ENCODE measurements around the gene ZNF831.

ZNF831 gene

DNA sequence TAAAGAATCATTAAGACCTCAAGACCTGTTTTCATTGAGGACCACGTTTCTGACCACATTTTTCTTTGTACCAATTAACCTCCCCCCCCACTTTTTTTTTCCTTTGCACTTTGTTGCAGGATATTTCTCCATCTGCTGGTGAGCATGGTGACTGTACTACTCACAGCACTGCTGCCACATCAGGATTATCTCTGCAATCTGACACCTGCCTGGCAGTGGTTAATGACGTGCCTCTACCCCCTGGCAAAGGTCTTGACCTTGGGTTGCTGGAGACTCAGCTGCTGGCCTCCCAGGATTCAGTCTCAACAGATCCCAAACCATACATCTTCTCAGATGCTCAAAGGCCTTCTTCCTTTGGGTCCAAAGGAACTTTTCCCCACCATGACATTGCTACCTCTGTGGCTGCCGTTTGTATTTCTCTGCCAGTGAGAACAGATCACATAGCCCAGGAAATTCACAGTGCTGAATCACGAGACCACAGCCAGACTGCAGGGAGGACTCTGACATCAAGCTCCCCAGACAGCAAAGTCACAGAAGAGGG, 90.2 kb downstream of the ZNF831 start:
- DNase-seq: peak; percentile 82

DNA sequence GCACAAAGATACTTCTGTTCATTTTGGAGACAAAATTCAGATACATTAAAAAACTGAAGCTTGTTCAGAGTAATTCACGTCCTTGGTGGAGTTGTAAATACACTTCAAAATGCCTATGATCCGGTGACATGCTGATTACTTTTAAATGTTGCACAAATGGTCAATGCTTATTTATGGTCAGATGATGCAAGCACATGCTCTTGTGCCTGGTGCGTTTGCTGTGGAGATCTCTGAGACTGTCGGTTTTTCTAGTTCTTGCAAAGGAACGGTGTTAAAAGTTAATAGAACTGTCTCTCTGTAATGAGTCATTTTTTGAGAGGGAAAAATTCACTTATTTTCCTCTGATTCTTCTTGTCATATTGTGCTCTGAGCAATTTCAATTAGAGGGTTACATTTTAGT, 91.6 kb downstream of the ZNF831 start:
- DNase-seq: no peak

DNA sequence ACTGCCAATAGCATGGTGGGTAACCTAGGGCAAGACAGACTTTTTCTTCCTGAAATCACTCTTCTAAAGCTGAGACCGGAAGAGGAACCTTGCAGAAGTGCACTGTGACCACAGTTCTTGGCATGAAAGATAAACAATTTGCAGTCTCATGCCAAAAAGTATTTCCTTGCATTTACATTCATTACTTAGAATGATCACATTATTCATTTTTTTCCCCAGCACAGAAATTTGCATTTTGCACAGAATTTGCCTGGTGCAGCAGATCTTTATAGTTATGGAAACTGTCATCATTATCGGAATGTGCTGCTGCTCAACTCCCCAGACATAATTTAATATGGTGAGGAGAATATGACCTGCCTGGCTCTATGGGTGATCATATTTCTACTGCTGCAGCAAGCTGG, 94.6 kb downstream of the ZNF831 start:
- peak; percentile 38 for DNase-seq

DNA sequence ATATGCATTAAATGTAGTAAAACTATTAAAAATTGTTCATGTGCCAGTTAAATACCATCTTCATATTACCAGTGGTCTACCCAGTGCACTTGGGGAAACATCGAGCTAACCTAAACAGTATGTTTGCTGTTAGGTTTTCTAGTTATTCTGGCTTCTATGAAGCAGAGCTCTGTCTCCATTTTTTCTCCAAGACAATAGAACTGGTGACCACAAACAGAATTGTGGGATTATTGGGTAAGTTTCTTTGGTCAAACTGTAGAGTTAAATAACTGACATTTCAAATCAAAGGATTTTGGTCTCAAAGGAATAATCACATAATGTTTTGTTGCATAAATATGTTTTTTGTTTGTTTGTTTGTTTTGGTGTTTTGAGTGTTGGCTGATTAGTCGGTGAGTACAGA, 96.3 kb downstream of the ZNF831 start:
- DNase-seq: no peak

DNA sequence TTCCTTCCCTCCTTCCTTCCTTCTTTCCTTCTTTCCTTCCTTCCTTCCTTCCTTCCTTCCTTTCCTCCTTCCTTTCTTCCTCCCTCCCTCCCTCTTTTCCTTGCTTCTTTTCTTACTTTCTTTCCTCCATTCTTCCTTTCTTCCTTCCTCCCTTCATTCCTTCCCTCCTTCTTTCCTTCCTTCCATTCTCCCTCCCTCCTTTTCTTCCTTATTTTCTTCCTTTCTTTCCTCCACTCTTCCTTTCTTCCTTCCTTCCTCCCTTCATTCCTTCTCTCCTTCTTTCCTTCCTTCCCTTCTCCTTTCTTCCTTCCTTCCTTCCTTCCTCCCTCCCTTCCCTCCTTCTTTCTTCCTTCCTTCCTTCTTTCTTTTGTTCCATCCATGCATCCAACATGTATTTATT, 101.7 kb downstream of the ZNF831 start:
- no peak for DNase-seq

DNA sequence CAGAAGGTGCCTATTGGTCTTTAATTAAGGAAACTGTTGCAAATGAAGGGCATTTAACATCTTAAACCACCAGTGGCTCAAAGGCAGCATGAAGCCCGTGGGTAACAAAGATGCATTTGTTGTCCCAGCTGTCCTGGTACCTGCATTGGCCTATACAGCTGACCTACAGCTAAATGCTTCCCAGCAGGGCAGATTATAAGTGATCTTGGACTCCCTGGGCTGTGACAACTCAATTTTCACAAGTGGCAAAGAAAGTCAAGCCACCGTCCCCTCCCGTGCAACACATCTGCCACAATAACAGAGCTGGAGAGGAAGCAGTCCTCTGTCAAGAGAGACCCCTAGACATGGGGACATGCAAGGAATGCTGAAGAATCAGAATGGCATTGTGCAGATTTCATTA, 105.2 kb downstream of the ZNF831 start:
- no peak for DNase-seq

DNA sequence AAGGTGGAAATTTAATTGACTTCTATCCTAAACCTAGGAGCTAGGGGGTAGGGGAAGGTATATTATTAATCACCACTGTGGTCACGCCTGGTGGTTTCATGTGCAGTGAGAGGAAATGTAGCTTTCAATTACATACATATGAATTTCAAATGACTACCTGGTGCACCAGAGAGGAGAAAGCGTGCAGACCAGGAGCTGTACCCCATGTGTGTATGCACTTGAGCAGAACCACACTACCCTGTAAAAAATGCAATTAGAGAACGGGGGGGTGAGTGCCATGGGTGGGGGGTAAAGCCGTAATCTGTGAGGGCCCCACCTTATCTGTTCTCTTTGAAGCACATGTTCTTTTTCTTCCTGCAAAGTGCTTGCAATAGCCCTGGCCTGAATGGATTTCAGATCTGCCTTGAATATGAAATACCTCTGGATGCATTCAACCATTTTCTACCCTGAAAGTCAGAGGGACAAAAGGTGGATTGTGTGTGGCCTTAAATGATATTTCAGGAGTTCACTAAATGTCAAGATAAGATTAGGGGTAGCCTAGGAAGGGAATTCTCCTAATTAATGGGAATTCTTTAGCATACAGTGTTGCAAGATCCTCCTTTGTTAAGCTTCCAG, 105.9 kb downstream of the ZNF831 start:
- DNase-seq: no peak

DNA sequence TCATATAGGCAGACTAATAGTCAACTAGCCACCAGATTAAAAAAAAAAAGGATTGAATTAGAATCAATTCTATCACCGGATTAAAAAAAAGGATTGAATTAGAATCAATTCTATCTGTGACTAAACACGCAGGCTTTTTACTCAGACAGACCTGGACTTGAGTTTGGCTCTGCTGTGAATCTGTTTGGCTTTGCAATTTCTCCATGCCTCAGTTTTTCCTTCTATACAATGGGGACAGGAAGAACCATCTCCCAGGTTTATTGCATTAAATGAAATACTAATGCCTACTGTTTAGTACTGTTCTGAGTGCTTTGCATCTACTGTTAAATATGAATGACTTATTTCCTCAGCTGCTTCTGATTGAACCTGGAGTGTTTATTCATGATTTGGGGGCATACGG, 106.8 kb downstream of the ZNF831 start:
- DNase-seq: no peak

DNA sequence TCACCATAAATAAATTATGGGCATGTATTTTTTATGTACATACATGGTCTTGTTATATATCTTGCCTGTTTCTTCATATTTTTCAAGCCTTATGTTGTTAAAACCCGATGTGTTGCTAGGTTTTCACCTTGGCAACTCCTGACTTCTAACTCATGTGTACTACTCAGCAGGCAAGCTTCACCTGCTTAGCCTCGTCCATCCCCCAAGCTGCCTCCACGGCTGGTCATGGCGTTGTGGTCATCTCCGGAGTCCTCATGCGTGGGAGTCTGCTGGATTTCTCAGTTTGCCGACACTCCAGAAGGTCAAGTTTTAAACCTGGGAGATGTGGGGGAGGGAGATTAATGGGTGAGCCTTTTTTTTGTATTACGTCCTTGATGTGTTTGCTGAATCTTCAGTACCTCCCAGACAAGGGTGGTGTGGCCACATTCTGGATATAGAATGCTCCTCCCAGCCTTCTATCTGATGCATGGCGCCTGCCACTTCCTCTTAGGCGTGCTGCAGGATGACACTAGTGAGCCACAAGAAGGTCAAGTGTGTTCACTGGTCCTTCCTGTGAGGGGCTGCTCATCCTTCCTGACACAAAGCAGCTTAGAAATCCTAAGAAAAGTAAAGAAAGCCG, 110.2 kb downstream of the ZNF831 start:
- DNase-seq: peak; percentile 71

DNA sequence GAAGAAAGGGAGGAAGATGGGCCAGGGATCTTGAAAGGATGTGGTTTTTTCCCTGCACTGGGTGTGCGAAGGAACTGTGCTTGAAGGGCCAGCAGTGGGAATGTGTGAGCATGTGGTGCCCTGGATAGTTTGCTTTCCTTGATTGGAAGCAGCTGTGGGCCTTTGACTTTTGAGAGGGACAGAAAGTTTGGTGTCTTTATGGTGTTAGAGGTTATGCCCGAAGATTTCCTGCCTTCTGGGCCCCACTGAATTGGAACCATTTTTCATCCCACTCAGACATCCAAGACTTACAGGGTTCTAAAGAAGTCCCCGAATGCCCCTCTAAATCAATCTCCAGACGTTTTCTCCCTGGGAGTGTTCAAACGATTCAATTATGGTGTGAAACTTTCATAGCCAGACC, 113.3 kb downstream of the ZNF831 start:
- no peak for DNase-seq

DNA sequence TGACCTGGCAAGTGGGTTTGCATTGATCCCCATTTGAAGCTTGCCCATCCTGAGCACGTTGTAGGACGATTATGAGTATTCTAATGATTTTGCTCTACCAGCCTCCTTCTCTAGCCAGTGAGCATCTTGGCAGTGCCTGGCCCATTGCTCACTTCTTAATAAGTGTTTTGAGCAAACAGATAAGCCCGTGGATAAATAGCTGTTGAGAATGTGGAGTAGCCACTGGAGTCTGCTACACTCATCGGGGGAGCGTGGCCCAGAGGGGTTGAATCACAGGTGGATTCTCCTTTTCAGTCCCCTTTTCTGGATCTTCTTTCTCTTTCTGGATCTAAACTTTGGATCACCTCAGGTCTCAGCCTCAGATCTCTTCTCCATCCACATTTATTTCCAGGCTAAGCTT, 120.8 kb downstream of the ZNF831 start:
- no peak for DNase-seq

DNA sequence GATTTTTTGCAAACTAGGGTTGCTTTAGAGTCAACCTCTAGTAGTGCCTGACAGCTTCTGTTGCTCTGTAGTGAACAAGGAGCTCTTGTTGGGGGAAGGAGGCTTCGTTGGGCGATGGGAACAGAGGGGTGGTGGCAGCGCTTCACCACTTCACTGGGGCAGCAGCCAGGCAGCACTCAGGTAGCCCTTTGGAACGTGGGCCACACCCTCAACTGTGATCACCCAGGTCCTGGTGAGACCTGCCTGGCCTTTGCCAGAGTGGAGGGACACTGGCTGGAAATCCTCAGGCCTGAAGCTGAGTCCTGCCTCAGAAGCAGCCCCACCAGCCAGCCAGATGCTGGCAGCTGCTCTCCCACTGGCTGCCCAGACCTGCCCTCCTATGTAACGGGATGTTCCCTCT, 126.4 kb downstream of the ZNF831 start:
- DNase-seq: no peak

DNA sequence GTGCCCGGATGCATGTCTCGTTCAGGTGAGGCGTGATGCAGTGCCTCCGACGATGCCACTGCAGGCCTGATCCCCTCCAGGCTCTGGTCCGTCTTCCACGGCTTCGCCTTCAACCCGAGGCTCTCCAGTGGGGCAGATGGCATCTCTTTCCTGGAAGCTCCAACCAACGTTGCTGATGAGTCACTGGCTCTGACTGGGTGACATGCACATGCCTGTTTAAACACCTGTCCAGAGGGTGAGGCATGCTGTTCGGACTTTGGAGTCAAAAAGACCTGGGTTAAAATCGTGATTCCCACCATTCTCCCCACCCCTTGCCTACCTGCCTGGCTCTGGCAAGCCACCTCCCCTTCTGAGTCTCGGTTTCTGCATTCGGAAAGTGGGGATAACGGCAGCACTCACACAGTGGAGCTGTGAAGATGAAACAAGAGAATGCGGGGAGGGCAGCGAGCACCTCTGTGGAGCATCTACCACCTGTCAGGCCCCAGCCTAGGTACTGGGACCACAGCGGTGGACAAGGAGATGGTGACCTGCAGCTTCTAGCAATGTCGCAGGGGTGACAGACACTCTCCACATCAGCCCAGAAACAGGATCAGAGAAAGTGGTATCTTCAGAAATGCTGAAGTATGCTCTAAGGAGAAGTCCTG, 128.2 kb downstream of the ZNF831 start:
- DNase-seq: no peak

DNA sequence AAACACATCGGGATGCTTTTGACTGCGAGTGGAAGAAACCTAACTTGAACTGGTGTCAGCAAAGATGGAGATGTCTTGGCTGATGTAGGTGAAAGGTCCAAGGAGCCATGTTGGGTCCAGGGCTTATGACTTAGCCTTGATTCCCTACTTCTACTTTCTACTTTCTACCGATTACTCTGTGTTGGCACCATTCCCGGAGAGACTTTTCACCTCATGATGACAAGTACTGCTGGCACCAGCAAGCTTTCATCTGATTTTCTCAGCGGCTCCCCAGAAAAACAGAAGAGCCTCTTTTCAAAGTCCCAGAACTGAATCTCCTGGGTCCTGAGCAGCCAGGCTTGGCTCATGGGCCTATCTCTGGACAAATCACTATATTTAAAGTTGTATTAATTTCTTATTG, 131.9 kb downstream of the ZNF831 start:
- no peak for DNase-seq

DNA sequence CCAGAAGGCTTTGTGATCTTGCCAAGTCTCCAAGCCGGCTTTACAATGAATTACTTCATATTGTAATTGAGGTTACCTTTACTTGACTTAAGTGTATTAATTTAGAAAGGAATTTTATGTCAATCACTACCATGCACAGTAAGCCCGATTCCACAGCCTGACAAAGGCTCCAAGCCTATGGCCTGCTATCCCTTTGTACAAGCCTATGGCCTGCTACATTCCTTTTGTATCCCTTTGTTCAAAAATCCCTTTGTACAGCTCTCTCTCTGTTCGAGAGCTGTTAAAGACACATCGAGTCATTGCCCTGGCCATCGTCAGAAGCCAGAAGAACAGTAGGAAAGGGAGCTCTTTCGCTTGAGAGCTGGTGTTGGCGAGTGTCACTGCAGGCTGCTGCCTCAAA, 134.1 kb downstream of the ZNF831 start:
- DNase-seq: no peak

DNA sequence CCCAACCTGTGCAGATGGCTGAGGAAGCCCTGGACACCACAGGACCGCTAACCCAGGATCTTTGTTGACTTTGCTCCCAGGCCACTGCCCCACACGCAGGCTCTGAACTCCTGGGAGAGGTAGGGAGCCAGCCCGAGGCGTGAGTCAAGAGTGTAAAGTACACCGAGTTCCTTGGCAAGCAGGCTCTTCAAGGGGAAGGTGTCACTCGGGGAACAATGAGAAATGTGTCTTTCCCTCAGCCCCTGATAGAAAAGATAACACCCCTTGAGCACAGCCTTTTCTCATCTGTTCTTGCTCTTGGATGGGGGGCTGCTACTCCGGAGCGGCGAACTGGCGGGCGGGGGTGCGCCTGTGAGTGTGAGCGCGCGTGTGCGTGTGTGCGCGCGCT, 136.3 kb downstream of the ZNF831 start:
- no peak for DNase-seq

DNA sequence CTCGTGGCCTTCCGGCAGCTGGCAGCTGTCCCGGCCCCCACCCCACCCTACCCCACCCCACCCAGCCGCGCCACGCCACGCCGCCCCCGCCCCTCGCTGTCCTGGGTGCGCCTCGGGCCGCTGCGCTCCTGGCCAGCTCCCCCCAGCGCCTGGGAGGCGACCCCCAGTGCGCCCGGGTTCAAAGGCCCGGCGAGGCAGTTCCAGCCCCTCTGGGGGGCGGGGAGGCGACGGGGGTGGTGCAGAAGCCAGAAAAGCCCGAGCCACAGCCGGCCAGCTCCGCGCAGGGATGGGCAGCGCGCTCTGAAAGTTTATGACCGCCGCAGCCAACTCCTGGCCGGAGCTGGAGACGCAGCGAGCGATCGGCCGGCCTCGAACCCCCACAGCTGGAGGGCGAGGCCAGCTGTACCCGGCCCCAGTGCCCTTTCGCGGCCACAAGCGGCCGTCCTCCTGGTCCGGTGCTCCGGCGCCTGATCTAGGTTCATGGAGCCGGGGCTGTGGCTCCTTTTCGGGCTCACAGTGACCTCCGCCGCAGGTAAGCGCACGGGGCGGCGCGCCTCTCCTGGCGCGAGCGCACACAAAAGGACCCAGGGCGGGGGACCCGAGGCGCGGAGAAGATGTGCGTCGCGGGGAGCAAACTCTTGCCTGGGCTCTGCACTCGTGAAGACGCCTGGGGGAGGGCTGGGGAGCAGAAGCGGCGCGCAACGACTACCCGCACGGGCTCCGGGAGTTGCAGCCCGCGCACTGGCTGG, 136.9 kb downstream of the ZNF831 start, which contains the start of gene EDN3:
TSS of gene EDN3 (plus strand) at position 279 of the 749 bp plus-strand sequence. CDS start at position 481, 202 bp downstream.
- DNase-seq: no peak

DNA sequence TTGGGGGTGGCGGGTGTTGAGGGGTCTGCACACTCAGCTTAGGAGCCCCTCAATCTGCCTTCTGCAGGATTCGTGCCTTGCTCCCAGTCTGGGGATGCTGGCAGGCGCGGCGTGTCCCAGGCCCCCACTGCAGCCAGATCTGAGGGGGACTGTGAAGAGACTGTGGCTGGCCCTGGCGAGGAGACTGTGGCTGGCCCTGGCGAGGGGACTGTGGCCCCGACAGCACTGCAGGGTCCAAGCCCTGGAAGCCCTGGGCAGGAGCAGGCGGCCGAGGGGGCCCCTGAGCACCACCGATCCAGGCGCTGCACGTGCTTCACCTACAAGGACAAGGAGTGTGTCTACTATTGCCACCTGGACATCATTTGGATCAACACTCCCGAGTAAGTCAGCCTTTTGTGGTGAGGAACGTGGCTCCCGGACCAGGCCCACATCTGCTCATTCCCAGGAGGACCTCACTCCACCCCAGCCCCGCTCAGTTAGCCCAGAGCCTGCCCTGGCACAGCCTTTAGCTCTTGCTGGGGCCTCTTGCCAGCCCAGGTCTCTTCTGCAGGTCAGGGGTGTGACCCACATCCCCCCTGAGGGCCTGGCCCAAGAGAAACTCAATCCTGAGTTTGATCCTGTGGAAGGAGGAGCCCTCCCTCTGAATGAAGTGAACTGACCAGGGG, 137.9 kb downstream of the ZNF831 start:
- no peak for DNase-seq

DNA sequence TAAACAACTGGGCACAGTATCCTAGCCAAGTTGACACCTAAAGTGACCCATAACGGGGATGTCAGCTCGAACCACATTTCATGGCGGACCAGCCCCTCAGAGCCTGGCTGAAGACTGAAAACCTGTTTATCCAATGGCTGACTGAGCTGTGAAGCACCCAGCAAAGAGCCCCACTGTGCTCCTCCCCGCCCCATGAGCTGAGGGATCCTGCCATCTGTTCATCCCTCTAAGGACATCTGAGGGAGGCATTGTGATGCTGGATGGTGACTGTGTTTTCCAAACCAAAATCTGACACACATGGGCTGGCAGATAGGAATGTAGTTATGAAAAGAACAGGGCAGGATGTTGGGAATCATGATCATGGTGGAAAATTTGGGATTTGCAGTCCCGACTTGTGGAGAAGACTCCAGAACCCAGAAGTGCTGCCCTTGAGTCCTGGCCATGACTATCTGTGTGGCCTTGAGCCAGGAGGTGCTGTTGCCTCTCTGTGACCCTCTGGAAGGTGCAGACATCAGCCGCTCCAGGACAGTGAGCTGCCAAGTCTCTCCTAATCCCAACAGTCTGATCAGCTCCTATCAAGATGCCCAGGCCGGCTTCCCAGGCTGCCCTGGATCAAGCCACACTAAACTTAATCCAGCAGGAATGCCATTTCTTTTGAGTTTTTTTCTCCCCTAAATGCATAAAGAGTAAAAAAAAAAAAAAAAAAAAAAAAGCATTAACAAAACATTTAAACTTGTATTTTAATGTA, 142.5 kb downstream of the ZNF831 start:
- no peak for DNase-seq

DNA sequence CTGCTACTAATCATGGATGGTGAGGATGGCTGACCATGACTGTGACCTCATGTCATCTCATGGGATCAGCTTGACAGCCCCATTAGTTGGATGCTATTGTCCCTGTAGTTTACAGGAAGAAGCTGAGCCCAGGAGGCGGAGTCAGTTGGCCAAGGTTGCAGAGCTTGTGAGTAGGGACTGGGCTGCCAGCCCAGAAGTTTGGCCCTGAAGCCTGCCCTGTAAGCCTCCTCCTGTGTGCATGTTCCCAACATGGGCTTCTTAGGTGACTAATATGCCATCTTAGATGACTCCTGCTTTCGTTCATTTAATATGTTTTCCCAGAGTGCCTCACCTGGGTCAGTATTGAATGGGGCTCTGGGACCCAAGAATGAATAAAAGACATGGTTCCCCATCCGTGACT, 143.6 kb downstream of the ZNF831 start:
- no peak for DNase-seq
